T-helper 1 cell treated with Interleukin-12 subunit alpha and Interleukin-12 subunit beta and Interleukin-4 antibody, amounts not matched to agents 30 μg/mL and 1 μg/mL, for 36 hours (primary cell): ENCODE measurements around the gene ATP9A.

Source experiments
- H3K27ac Mint-ChIP-seq: one replicate; pipeline ENCODE4 v1.8.0; 2021; ENCODE audit warnings: mild to moderate bottlenecking, mixed read lengths
- H3K27me3 Mint-ChIP-seq: one replicate; pipeline ENCODE4 v1.8.0; 2021; ENCODE audit warnings: low read depth, mixed read lengths
- H3K36me3 Mint-ChIP-seq: one replicate; pipeline ENCODE4 v1.8.0; 2021; ENCODE audit warnings: low read depth, mixed read lengths
- H3K4me1 Mint-ChIP-seq: one replicate; pipeline ENCODE4 v1.8.0; 2021; ENCODE audit warnings: low read depth, mixed read lengths
- H3K4me3 Mint-ChIP-seq: one replicate; pipeline ENCODE4 v1.8.0; 2021; ENCODE audit warnings: mild to moderate bottlenecking, moderate library complexity, mixed read lengths
- H3K9me3 Mint-ChIP-seq: one replicate; pipeline ENCODE4 v1.8.0; 2021; ENCODE audit warnings: mixed read lengths

Gene ATP9A

DNA sequence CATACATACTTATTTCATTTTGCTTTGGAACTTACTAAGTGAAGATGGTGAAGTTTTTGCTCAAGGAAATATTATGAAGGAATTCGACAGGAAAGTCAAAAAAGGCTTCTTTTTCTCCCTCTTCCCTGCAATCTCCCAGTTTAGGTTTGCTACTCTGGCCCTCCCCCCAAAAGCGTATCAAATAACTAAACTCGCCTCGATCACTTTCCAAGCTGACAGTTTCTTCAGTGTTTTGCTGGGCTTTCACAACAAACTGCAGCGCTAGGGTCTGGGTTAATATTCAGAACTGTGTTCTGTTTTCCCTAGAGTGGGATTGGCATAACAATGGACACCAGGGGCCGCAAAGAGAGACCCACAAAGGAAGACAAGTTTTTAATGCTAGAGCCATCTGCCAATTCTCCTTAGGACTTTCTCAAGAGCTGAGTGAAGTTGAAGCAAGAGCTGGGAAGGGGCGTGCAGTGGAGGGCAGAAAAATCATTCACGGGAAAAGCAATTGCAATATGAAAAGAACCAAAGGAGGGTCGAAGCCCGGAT lies 57.8 kb downstream of the ATP9A start:
- Mint-ChIP-seq H3K27ac (no peak overlapping the region), H3K36me3 (no peaks in the 10 kb centered on the region), H3K4me3 (no peak overlapping the region), H3K27me3 (peaks cover 7% of the 10 kb centered on the region), H3K4me1 (peaks cover 7% of the 10 kb centered on the region), H3K9me3 (no peaks in the 10 kb centered on the region)

- Mint-ChIP-seq H3K9me3 (no peaks in the 10 kb centered on the region), H3K4me3 (no peak overlapping the region), H3K36me3 (no peaks in the 10 kb centered on the region), H3K27ac (no peak overlapping the region), H3K4me1 (peaks cover 2% of the 10 kb centered on the region), H3K27me3 (peaks cover 7% of the 10 kb centered on the region)
Measured at GRCh38 chr20:51705400-51705799, 62.8 kb downstream of the ATP9A start.

- H3K27ac Mint-ChIP-seq, result no peak overlapping the region
Measured at GRCh38 chr20:51703400-51704287, 64.5 kb downstream of the ATP9A start.

DNA sequence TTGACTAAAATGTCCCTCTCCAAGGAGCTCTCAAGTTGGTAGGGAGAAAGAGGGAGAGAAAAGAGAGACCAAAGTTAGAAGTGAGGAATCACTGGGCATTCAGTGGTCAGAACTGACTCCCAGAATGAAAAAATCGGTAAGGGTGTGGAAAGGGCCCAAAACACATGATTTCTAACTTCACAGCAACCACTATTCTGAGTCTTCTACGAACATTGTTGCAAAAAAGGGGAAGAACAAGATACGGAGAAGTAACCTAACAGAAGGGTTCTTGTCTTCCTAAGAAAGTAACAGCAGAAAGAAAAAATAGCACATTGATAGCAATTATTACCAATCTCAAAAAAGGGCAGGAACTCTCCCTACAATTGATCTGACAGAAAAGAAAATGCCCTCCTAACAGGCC lies 65.6 kb downstream of the ATP9A start:
- no peak overlapping the region for H3K4me3 Mint-ChIP-seq
- no peaks in the 10 kb centered on the region for H3K36me3 Mint-ChIP-seq
- no peaks in the 10 kb centered on the region for H3K9me3 Mint-ChIP-seq
- no peak overlapping the region for H3K27ac Mint-ChIP-seq
- peaks cover 8% of the 10 kb centered on the region for H3K27me3 Mint-ChIP-seq
- H3K4me1 Mint-ChIP-seq, result peaks cover 3% of the 10 kb centered on the region

More at GRCh38 chr20:51703400-51704287, 64.5 kb downstream of the ATP9A start:
- peaks cover 7% of the 10 kb centered on the region for H3K27me3 Mint-ChIP-seq
- H3K4me3 Mint-ChIP-seq, result no peak overlapping the region
- no peaks in the 10 kb centered on the region for H3K36me3 Mint-ChIP-seq
- H3K9me3 Mint-ChIP-seq, result no peaks in the 10 kb centered on the region
- peaks cover 2% of the 10 kb centered on the region for H3K4me1 Mint-ChIP-seq

- H3K27me3 Mint-ChIP-seq, result peaks cover 17% of the 10 kb centered on the region
- H3K27ac Mint-ChIP-seq, result no peak overlapping the region
- peaks cover 15% of the 10 kb centered on the region for H3K4me1 Mint-ChIP-seq
- no peaks in the 10 kb centered on the region for H3K36me3 Mint-ChIP-seq
- no peaks in the 10 kb centered on the region for H3K9me3 Mint-ChIP-seq
- no peak overlapping the region for H3K4me3 Mint-ChIP-seq
Measured at GRCh38 chr20:51700809-51701285, 67.3 kb downstream of the ATP9A start.

GRCh38 chr20:51698252-51698651 lies 69.9 kb downstream of the ATP9A start:
- Mint-ChIP-seq H3K27ac (no peak overlapping the region), H3K9me3 (no peaks in the 10 kb centered on the region), H3K27me3 (peaks cover 18% of the 10 kb centered on the region), H3K4me3 (no peak overlapping the region), H3K36me3 (no peaks in the 10 kb centered on the region), H3K4me1 (peaks cover 18% of the 10 kb centered on the region)

- Mint-ChIP-seq H3K36me3 (no peaks in the 10 kb centered on the region), H3K4me1 (peaks cover 18% of the 10 kb centered on the region), H3K27ac (no peak overlapping the region), H3K27me3 (peaks cover 18% of the 10 kb centered on the region), H3K9me3 (no peaks in the 10 kb centered on the region), H3K4me3 (no peak overlapping the region)
Measured at GRCh38 chr20:51697096-51697826, 70.9 kb downstream of the ATP9A start.

- Mint-ChIP-seq H3K36me3 (no peaks in the 10 kb centered on the region), H3K4me1 (peaks cover 18% of the 10 kb centered on the region)
Measured at GRCh38 chr20:51696304-51697071, 71.7 kb downstream of the ATP9A start.

DNA sequence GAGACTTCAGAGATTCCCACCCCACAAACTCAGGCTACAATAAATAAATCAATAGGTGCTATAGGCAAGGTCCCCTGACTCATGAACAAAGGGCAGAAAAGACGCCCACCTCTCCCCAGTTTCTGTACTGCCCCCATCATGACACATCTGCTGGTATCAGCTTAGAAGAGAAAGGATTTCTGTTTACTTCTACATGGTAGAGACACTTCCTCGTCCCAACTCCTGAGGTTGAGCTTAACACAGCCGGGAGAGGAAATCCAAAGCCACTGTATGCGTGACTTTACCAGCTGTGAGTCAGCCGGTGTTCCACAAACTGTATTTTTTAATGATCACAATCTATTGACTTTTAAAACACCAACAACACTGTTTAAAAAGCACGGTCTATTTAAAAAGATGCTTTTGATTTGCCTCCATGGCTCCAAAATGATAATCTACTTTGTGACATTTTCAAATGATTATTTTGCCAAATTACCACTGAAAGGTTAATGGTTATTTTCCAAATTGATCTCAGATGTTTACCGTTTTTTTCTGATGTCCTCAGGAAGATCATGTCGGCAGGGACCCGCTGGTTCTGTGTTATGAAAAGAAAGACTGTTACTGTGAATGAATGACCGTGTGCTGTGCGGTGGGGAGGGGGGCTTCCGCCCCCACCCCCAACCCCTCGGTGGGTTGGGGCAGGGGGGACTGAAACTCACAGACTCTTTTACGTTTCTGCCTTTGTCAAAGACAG lies 72.5 kb downstream of the ATP9A start:
- Mint-ChIP-seq H3K27ac (no peak overlapping the region), H3K9me3 (no peaks in the 10 kb centered on the region), H3K4me3 (no peak overlapping the region)

More at GRCh38 chr20:51696304-51697071, 71.7 kb downstream of the ATP9A start:
- H3K27ac Mint-ChIP-seq, result no peak overlapping the region
- H3K9me3 Mint-ChIP-seq, result no peaks in the 10 kb centered on the region
- H3K27me3 Mint-ChIP-seq, result peaks cover 18% of the 10 kb centered on the region
- no peak overlapping the region for H3K4me3 Mint-ChIP-seq

DNA sequence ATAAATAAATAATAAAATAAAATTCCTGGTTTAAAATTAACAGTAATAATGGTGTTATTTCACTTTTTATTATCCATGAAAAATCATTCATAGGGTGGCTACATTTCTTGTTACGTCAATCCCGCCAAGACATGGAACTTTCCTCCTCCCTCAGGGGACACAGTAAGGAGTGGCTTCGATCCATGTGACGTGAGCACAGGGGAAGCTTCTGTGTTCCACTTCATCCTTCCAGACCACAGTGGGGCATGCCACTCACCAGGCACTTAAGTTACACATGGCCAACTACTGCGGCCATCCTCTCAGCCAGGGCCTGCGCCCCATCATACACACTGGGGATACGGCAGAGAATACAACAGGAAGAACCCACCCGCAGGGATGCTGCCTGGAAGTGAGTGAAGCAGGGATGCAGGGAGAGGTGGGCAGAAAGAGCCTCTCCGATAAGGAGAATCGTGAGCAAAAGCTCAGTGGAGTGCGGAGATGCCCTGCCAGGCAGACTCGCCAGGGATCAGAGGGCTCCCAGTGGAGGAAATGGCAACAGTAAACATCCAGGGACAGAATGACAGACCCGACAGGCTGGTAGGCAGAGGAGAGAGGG lies 75.3 kb downstream of the ATP9A start:
- Mint-ChIP-seq H3K27me3 (peaks cover 18% of the 10 kb centered on the region), H3K4me1 (peaks cover 18% of the 10 kb centered on the region), H3K9me3 (no peaks in the 10 kb centered on the region), H3K27ac (no peak overlapping the region), H3K36me3 (no peaks in the 10 kb centered on the region), H3K4me3 (no peak overlapping the region)

More for the DNA sequence above, 72.5 kb downstream of the ATP9A start:
- H3K27me3 Mint-ChIP-seq, result peaks cover 18% of the 10 kb centered on the region
- H3K36me3 Mint-ChIP-seq, result no peaks in the 10 kb centered on the region
- peaks cover 18% of the 10 kb centered on the region for H3K4me1 Mint-ChIP-seq

GRCh38 chr20:51691703-51692102 lies 76.5 kb downstream of the ATP9A start:
- H3K4me1 Mint-ChIP-seq, result peaks cover 12% of the 10 kb centered on the region
- H3K27ac Mint-ChIP-seq, result no peak overlapping the region
- no peaks in the 10 kb centered on the region for H3K36me3 Mint-ChIP-seq
- H3K27me3 Mint-ChIP-seq, result peaks cover 12% of the 10 kb centered on the region
- no peaks in the 10 kb centered on the region for H3K9me3 Mint-ChIP-seq
- H3K4me3 Mint-ChIP-seq, result no peak overlapping the region

DNA sequence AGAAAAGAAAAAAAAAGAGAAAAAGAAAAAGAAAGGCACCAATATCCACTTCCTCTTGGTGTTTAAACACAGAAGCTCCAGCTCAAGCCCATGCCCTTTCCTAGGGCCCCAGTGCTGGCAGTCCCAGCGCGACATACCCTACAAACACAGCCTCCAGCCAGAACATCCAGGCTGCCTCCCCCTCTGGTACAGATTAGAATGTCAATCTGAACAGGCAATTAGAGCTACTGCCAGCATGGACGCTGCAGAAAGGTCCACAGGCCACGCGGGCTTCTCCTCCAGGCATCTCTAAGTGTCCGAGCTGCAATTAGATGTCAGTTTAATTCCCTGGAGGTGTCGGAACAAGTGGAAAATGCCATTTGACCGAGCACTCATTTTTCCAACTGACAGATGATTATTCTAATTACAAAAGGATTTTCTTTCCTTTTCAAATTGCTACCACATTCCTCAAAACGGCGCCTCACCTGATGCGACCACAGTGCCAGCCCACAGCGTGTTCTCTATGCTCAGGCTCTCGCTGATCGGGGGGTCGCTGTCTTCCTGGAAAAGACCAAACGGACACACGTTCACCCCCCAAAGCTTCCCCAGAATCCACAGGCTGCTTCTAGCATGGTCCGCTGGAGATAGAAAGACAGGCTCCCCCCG lies 79.5 kb downstream of the ATP9A start:
- Mint-ChIP-seq H3K27me3 (no peaks in the 10 kb centered on the region), H3K36me3 (no peaks in the 10 kb centered on the region), H3K9me3 (no peaks in the 10 kb centered on the region), H3K4me3 (no peak overlapping the region), H3K27ac (no peak overlapping the region), H3K4me1 (no peaks in the 10 kb centered on the region)

DNA sequence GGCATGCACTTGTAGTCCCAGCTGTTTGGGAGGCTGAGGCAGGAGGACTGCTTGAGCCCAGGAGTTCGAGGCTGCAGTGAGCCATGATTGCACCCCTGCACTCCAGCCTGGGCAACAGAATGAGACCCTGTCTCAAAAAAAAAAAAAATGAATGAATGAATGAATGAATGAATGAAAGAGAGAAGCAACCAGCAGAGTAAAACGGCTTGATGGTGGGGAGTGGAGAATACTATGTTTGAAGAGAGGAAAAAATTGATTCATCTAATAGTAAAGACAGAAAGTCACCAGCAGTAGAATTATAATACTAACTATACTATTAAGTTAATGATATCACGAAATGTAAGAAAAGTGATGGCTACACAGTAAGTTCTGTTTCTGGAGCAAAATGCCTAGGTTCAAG lies 80.6 kb downstream of the ATP9A start:
- Mint-ChIP-seq H3K27me3 (no peaks in the 10 kb centered on the region), H3K36me3 (no peaks in the 10 kb centered on the region), H3K4me3 (no peak overlapping the region), H3K9me3 (no peaks in the 10 kb centered on the region), H3K27ac (no peak overlapping the region), H3K4me1 (no peaks in the 10 kb centered on the region)
